ACHN (cell line): ENCODE results near the gene FOXP1.

Experiments
- DNase-seq: peaks from one replicate; pipeline ENCODE4 v3.0.0-alpha.2; 2015
- in situ Hi-C: cut with HindIII; loops from 2 replicates; pipeline ENCODE4 v1.10.0; 2017; ENCODE audit warnings: low sequenced_read_pairs, low pct_ligation_motif_present, low pct_unique_long_range_greater_than_20kb

FOXP1 gene

GRCh38 chr3:71517271-71517791, 66.2 kb downstream of the FOXP1 start:
- in situ Hi-C loops = no loop called here
- DNase-seq = peak; percentile 75

GRCh38 chr3:71515636-71516365, 67.7 kb downstream of the FOXP1 start:
- in situ Hi-C loops = no loop called here
- DNase-seq = no peak

DNA sequence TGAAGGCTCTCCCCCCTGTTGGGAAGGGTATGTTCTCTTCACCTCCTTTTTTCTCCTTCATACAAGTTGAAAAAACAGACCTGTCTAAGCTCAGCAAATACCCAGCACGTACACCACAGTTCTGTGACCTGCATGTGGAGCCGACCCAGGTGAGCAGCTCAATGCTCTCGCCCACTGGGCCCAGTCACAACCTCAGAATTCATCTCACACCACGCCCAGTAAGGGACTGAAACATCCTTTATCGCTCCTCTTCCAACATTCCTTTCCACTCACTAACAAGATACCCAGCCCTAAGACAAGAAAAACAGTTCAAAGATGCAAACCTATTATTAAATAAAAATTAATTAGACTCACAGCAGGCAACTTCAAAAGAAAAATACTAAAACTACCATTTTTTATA, 68.9 kb downstream of the FOXP1 start:
- no peak for DNase-seq
- in situ Hi-C loops = no loop called here

GRCh38 chr3:71513515-71513914, 70.0 kb downstream of the FOXP1 start:
- in situ Hi-C loops = no loop called here
- no peak for DNase-seq

- no peak for DNase-seq
- in situ Hi-C loops = no loop called here
These were observed 70.4 kb downstream of the FOXP1 start for GRCh38 chr3:71513081-71513480.

DNA sequence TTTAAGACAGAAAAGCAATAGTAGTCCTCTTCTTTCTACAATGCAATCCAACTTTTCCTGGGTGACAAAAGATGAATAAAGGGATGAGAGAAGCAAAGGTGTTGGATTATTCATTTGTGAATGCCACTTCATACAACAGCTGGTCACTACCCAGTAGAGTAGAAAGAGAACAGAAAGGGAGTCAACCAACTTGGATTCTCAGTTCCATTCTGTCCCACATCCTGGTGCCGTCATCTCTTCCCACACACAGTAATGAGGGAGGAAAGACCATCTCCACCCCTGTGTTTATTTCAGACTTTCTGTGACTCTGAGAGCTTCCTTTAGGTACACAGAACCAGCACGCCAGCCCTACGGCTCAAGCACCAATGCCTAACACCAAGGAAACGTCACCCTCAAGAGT, 71.0 kb downstream of the FOXP1 start:
- in situ Hi-C loops = no loop called here
- no peak for DNase-seq

DNA sequence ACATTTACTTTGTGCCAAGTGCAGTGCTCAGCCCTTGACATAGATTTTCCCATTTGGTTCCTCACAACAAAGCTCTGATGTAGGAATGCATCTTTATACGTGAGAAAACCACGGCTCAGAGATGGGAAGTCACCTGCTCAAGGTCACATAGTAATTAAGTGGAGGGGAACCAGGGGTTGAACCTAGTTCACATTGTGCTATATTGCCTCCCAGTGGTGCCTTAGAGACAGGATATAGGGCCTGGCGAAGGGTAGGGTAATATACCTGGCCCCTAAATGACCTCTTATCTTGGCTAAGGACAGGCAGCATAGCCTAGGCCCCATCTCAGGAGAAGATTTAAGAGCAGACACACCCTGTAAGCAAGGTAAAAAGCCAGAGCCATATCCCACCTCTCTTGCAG, 71.5 kb downstream of the FOXP1 start:
- in situ Hi-C loops = no loop called here
- DNase-seq = no peak

GRCh38 chr3:71511446-71511845, 72.1 kb downstream of the FOXP1 start:
- DNase-seq = no peak
- in situ Hi-C loops = no loop called here

DNA sequence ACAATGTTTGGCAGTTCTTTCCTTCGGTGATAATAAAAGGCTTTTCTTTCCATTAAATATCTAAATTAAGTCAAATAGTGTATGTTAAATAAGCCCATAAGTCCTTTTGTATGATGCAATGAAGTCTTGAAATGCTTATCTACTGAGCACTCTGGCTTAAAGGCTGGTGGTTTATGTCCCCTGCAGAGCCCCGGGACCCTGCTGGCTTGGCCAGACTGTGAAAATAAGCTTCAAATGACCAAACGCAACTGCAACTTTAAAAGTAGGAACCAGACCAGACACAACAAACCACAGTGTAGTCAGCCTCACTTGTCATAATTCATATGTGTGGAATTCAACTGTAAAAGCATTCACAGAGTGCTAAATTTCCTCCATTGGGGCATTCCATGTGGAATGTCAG, 72.5 kb downstream of the FOXP1 start:
- in situ Hi-C loops = no loop called here
- DNase-seq = peak; percentile 81

DNA sequence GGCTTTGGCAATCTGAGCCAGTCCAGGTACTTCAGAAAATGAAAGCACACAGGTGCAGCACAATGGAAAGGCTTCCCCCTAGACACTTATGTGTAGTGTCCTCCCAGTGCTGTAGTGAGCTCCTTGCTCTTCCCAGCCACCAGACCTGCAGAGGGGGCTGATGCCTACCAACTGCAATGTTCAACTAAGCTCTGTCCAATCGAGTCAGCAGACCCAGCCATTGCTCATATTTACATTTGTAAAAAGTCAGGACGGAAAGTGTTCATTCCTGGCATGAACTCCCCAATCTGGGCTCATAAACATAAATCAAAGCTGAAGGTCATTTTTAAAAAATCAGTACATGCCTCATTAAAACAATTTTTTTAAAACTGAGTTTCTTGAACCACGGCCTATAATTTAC, 73.0 kb downstream of the FOXP1 start:
- DNase-seq = peak; percentile 60
- in situ Hi-C loops = no loop called here

DNA sequence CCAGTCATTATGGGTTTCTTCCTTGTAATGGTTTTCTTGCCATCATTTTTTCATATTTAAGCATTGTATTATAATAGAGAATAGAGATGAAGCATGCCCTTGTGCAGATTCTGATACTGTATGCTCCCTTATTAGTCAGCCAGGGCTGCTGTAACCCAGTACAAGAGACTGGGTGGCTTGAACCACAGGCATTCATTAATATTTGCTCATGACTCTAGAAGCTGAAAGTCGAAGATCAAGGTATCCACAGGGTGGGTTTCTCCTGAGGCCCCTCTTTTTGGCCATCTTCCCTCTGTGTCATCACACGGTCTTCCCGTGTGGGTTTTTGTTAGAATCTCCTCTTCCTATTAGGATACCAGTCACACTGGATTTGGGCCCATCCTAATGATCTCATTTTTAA, 74.5 kb downstream of the FOXP1 start:
- no peak for DNase-seq
- in situ Hi-C loops = no loop called here

- DNase-seq = no peak
- in situ Hi-C loops = no loop called here
These were observed 77.7 kb downstream of the FOXP1 start for GRCh38 chr3:71505767-71506350.

- peak; percentile 91 for DNase-seq
- in situ Hi-C loops = no loop called here
These were observed 79.1 kb downstream of the FOXP1 start for GRCh38 chr3:71504250-71505036.

- in situ Hi-C loops = no loop called here
- peak; percentile 58 for DNase-seq
These were observed 79.8 kb downstream of the FOXP1 start for GRCh38 chr3:71503525-71504249.

- in situ Hi-C loops = no loop called here
- DNase-seq = no peak
These were observed 81.4 kb downstream of the FOXP1 start for GRCh38 chr3:71502066-71502625.

DNA sequence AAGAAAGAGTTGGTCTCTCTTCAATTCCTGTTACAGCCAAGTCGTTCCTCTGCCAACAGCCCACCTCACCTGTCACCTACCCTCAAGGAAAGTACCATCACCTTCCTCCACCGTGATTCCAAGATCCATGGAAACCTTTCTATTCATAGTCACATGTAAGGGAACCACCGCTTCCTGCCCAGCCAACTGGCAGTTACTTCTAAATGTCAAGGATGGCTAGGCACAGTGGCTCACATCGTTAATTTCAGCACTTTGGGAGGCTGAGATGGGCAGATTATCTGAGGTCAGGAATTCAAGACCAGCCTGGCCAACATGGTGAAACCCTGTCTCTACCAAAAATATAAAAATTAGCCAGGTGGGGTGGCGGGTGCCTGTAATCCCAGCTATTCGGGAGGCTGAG, 82.8 kb downstream of the FOXP1 start:
- in situ Hi-C loops = no loop called here

GRCh38 chr3:71499227-71499876, 84.2 kb downstream of the FOXP1 start:
- no peak for DNase-seq
- in situ Hi-C loops = no loop called here

More for the DNA sequence above, 82.8 kb downstream of the FOXP1 start:
- DNase-seq = no peak

DNA sequence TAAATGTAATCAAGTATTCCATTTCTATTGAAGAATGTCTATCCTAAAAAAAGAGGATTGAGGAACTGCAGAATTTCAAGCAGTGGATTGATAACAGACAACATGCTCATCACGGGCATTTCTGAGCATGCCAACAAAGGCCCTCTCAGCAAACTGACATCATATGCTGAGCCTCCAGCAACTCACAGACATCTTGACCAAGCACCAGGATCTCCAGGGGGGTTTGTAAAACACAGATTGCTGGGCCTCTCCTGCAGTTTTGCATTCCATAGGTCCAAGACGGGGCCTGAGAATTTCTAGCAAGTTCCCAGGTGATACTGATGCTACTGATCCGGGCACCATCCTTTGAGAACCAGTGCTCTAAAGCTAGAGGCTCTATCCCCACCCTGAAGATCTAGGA, 85.0 kb downstream of the FOXP1 start:
- in situ Hi-C loops = no loop called here
- DNase-seq = no peak
